IMR-90 (cell line): ENCODE data around the gene PAFAH1B2. TPM values are rescaled to one million over a fixed set of nuclear protein-coding genes. Genes with fewer than 3 reads are reported as not detected.

Source experiments
- ATAC-seq: fragments of 200-7000 bp; cut with Tn5 transposase; 2 replicates; pipeline ENCODE4 v1.9.1; 2020; ENCODE audit warnings: low read depth, mild to moderate bottlenecking, moderate library complexity
- BruUV-seq: library from RNA; stranded (reverse); fragments of 400-500 nt; replicated peaks from 2 replicates; lab custom pipeline; 2021; lab: Mats Ljungman, UMichigan
- CTCF ChIA-PET: fragments of 300-600 bp; formaldehyde crosslinking; extraction: SDS; loops from one replicate; lab custom pipeline; 2021; ENCODE audit warnings: antibody characterized with exemption; lab: Yijun Ruan, JAX
- POLR2A ChIA-PET: fragments of 300-600 bp; sonication (Branson Sonifier 250); formaldehyde crosslinking; loops from one replicate; lab custom pipeline; 2022; ENCODE audit warnings: antibody characterized with exemption; ENCODE audit not compliant: unreplicated experiment; lab: Charles Lee
- DNase-seq: peaks from one replicate; pipeline ENCODE4 v3.0.0; 2013
- H2AFZ ChIP-seq: replicated peaks from 2 replicates; pipeline ENCODE3; 2013; ENCODE audit warnings: low read length, mild to moderate bottlenecking; ENCODE audit not compliant: poor library complexity
- H2AK5ac ChIP-seq: 2 replicates; pipeline ENCODE4 v1.6.1; 2013; ENCODE audit warnings: low read depth, low read length, inconsistent platforms
- H2AK9ac ChIP-seq: replicated peaks from 2 replicates; pipeline ENCODE3; 2013; ENCODE audit warnings: mild to moderate bottlenecking, low read depth, low read length, moderate library complexity; ENCODE audit not compliant: poor library complexity
- H2BK120ac ChIP-seq: 2 replicates; pipeline ENCODE4 v1.6.1; 2013; ENCODE audit warnings: low read depth, low read length, inconsistent platforms
- H2BK15ac ChIP-seq: 3 replicates; pipeline ENCODE4 v1.6.1; 2013; ENCODE audit warnings: low read depth, low read length, inconsistent platforms
- H2BK20ac ChIP-seq: 2 replicates; pipeline ENCODE4 v1.6.1; 2013; ENCODE audit warnings: low read depth, mild to moderate bottlenecking, inconsistent platforms, low read length, moderate library complexity
- H2BK5ac ChIP-seq: 2 replicates; pipeline ENCODE4 v1.6.1; 2013; ENCODE audit warnings: mild to moderate bottlenecking, low read depth, low read length, inconsistent platforms; ENCODE audit not compliant: poor library complexity, severe bottlenecking
- H3K14ac ChIP-seq: replicated peaks from 2 replicates; pipeline ENCODE4 v1.6.1; 2013; ENCODE audit warnings: low read depth, low read length, inconsistent platforms
- H3K18ac ChIP-seq: 2 replicates; pipeline ENCODE4 v1.6.1; 2013; ENCODE audit warnings: low read depth, low read length, control low read depth
- H3K23ac ChIP-seq: 2 replicates; pipeline ENCODE4 v1.6.1; 2013; ENCODE audit warnings: low read depth, low read length, inconsistent platforms
- H3K27ac ChIP-seq: 2 replicates; pipeline ENCODE4 v1.5.1; 2013; ENCODE audit warnings: mild to moderate bottlenecking, control low read depth, low read length; ENCODE audit not compliant: insufficient read depth
- H3K27me3 ChIP-seq: 2 replicates; pipeline ENCODE4 v1.6.1; 2013; ENCODE audit warnings: low read length; ENCODE audit not compliant: control insufficient read depth, insufficient read depth
- H3K36me3 ChIP-seq: 2 replicates; pipeline ENCODE4 v1.6.1; 2013; ENCODE audit warnings: low read length, mixed read lengths; ENCODE audit not compliant: control insufficient read depth, insufficient read depth
- H3K4ac ChIP-seq: 2 replicates; pipeline ENCODE4 v1.6.1; 2013; ENCODE audit warnings: low read depth, low read length, inconsistent platforms
- H3K4me1 ChIP-seq: 2 replicates; pipeline ENCODE4 v1.6.1; 2013; ENCODE audit warnings: low read length, mixed read lengths; ENCODE audit not compliant: control insufficient read depth, insufficient read depth
- H3K4me2 ChIP-seq: 2 replicates; pipeline ENCODE4 v1.6.1; 2013; ENCODE audit warnings: low read depth, mild to moderate bottlenecking, control low read depth, low read length, moderate library complexity
- H3K4me3 ChIP-seq: 2 replicates; pipeline ENCODE4 v1.5.1; 2013; ENCODE audit warnings: low read depth, mild to moderate bottlenecking, control low read depth, low read length, moderate library complexity; ENCODE audit not compliant: insufficient read depth
- H3K56ac ChIP-seq: 2 replicates; pipeline ENCODE4 v1.6.1; 2013; ENCODE audit warnings: low read length, inconsistent platforms; ENCODE audit not compliant: insufficient read depth; ENCODE audit errors: extremely low read depth
- H3K79me1 ChIP-seq, 2 experiments: 2 replicates each; pipeline ENCODE4 v1.6.1; 2013; ENCODE audit warnings: low read length in 2 of 2, inconsistent platforms in 1 of 2, low read depth in 1 of 2
- H3K9ac ChIP-seq: 2 replicates; pipeline ENCODE4 v1.6.1; 2013; ENCODE audit warnings: low read depth, low read length, control low read depth
- H3K9me1 ChIP-seq: 2 replicates; pipeline ENCODE4 v1.6.1; 2013; ENCODE audit warnings: low read length, inconsistent platforms; ENCODE audit not compliant: insufficient read depth
- H3K9me3 ChIP-seq: 2 replicates; pipeline ENCODE4 v1.6.1; 2013; ENCODE audit warnings: low read length; ENCODE audit not compliant: control insufficient read depth, insufficient read depth
- H4K20me1 ChIP-seq: 2 replicates; pipeline ENCODE4 v1.6.1; 2013; ENCODE audit warnings: low read length, inconsistent platforms; ENCODE audit not compliant: insufficient read depth
- H4K5ac ChIP-seq: 2 replicates; pipeline ENCODE4 v1.6.1; 2013; ENCODE audit warnings: mild to moderate bottlenecking, low read depth, low read length, control low read depth
- H4K8ac ChIP-seq, 2 experiments: 2 replicates each; pipeline ENCODE4 v1.6.1; 2013; ENCODE audit warnings: low read depth in 2 of 2, low read length in 2 of 2, control low read depth in 1 of 2, inconsistent platforms in 1 of 2
- H4K91ac ChIP-seq: 2 replicates; pipeline ENCODE4 v1.6.1; 2013; ENCODE audit warnings: low read depth, low read length, inconsistent platforms; ENCODE audit not compliant: insufficient read depth
- BHLHE40 ChIP-seq: fragments of 150-350 bp; IDR thresholded peaks from 2 replicates; pipeline ENCODE4 v1.6.1; 2016; ENCODE audit warnings: mild to moderate bottlenecking, low read depth, low read length
- POLR2A ChIP-seq: IDR thresholded peaks from 2 replicates; pipeline ENCODE4 v1.6.1; 2012; ENCODE audit warnings: mild to moderate bottlenecking, low read depth, low read length
- WGBS, 2 experiments: methylation state at CpG; one replicate each; pipeline versions ENCODE4 v1.1.5 to v1.1.7; 2013; ENCODE audit warnings: missing lambda C conversion rate in 2 of 2; ENCODE audit not compliant: insufficient read length in 1 of 2; ENCODE audit errors: extremely low coverage in 2 of 2; 5-methylcytosine and 5-hydroxymethylcytosine counted together
- dilution Hi-C: fragments of 300-500 bp; cut with HindIII; formaldehyde crosslinking; loops from one replicate; pipeline ENCODE4 v1.14.3; 2018; ENCODE audit warnings: low sequenced_read_pairs; ENCODE audit not compliant: unreplicated experiment
- in situ Hi-C: fragments of 300-500 bp; cut with MboI; formaldehyde crosslinking; loops from 3 replicates; pipeline ENCODE4 v1.14.3; 2019; ENCODE audit warnings: low sequenced_read_pairs, inconsistent platforms, mixed read lengths
- intact Hi-C: fragments of 100-400 bp; cut with micrococcal nuclease; formaldehyde crosslinking; loops from 2 replicates; pipeline ENCODE4 v1.10.0; 2022
- polyA plus RNA-seq, 3 experiments: library from polyadenylated mRNA; depleted of rRNA; stranded (reverse); fragments of >200 nt; gene quantifications; 2 replicates each; pipeline ENCODE4 v1.2.3, GENCODE V29; 2012; ENCODE audit warnings: low replicate concordance in 1 of 3
- total RNA-seq: library from RNA; depleted of rRNA; stranded (reverse); fragments of >200 nt; gene quantifications from 2 replicates; pipeline ENCODE4 v1.2.3, GENCODE V29; 2012

PAFAH1B2 gene
- total and polyA plus RNA-seq, 2 of the 4 experiments (the other 2 are of a cell fraction) = 29.8 to 280 TPM

- in situ Hi-C loops (no loop called here), dilution Hi-C loops (no loop called here), intact Hi-C loops (no loop called here)
- peak overlapping the region; percentile 36 for H3K56ac ChIP-seq
- peak overlapping the region; percentile 87 for H3K14ac ChIP-seq
- no peaks in the 10 kb centered on the region for H3K9me3 ChIP-seq
- H3K4ac ChIP-seq = peak overlapping the region; percentile 89
- peak overlapping the region; percentile 91 for H3K9ac ChIP-seq
- peaks cover 9% of the 10 kb centered on the region for H3K9me1 ChIP-seq
- H4K8ac ChIP-seq = peak overlapping the region; percentile 64 to 69
- no TSS peak for BruUV-seq
- H2BK15ac ChIP-seq = peak overlapping the region; percentile 61; the same call in 2 of the 3 replicates
- no peak for DNase-seq
- peak; percentile 34 for ATAC-seq
- peak overlapping the region; percentile 83 for H2AK5ac ChIP-seq
- no peaks in the 10 kb centered on the region for H3K27me3 ChIP-seq
- peaks cover 13% of the 10 kb centered on the region for H3K4me1 ChIP-seq
- H2AK9ac ChIP-seq = peak overlapping the region; percentile 78
- H4K5ac ChIP-seq = peak overlapping the region; percentile 14
- peak overlapping the region; percentile 23; the same call in 1 of the 2 replicates for H2BK20ac ChIP-seq
- no peaks in the 10 kb centered on the region; the same call in none of the 2 replicates for H4K20me1 ChIP-seq
- H3K79me1 ChIP-seq = peaks cover 21 to 41% of the 10 kb centered on the region in 2 experiments
- peaks cover 16% of the 10 kb centered on the region for H3K36me3 ChIP-seq
- H3K4me2 ChIP-seq = peak overlapping the region; percentile 86
- peak overlapping the region; percentile 93 for H3K23ac ChIP-seq
- POLR2A ChIA-PET = interaction anchor here (0.6 to 1.1 kb wide), 3 partner anchors 16 to 116 kb away, joined by 4 to 14 read pairs (median 4); partner anchors contain the start of gene PAFAH1B2
- peak overlapping the region; percentile 87 for H3K4me3 ChIP-seq
- peak overlapping the region; percentile 69 for H4K91ac ChIP-seq
- peak overlapping the region; percentile 35 for H3K18ac ChIP-seq
- 0 out of 2 replicates have a peak, but pooled peaks have one; percentile 11 for TF ChIP-seq POLR2A
- TF ChIP-seq BHLHE40 = no peak
- H2BK120ac ChIP-seq = peak overlapping the region; percentile 36; the same call in 1 of the 2 replicates
- peak overlapping the region; percentile 93 for H3K27ac ChIP-seq
- peak overlapping the region; percentile 92 for H2AFZ ChIP-seq
- CTCF ChIA-PET = no interaction called here
- WGBS, 2 experiments = 0% methylated on average over 18 of the region's 39 CpGs; no CpG with 5 or more reads in 1 of the 2 experiments
- H2BK5ac ChIP-seq = peak overlapping the region; percentile 71
Observed at GRCh38 chr11:117179048-117179999, 35.2 kb downstream of the PAFAH1B2 start.
